ENCODE data around the gene KCNQ1OT1. TPM values are rescaled to one million over a fixed set of nuclear protein-coding genes. Genes with fewer than 3 reads are reported as not detected.

KCNQ1OT1 gene
- total and polyA plus RNA-seq, 2 of the 4 experiments (the other 2 are of a cell fraction) = 0.14 to 2.0 TPM

GRCh38 chr11:2736577-2737225 lies 36.9 kb upstream of the KCNQ1OT1 start:
- peaks cover 10% of the 10 kb centered on the region for H3K4me1 ChIP-seq (ENCODE audit: control insufficient read depth, insufficient read depth, low read length)
- H4K20me1 ChIP-seq (ENCODE audit: insufficient read depth, low read length) = no peaks in the 10 kb centered on the region; the same call in 1 of the 2 replicates
- no peak overlapping the region for H2AK5ac ChIP-seq (ENCODE audit: low read depth, low read length)
- H3K23ac ChIP-seq (ENCODE audit: low read depth, low read length) = no peak overlapping the region
- H3K4ac ChIP-seq (ENCODE audit: low read depth, low read length) = no peak overlapping the region
- peaks cover 2% of the 10 kb centered on the region; the same call in 1 of the 2 replicates for H3K27me3 ChIP-seq (ENCODE audit: control insufficient read depth, insufficient read depth, low read length)
- H2BK15ac ChIP-seq (ENCODE audit: low read depth, low read length) = no peak overlapping the region
- no peaks in the 10 kb centered on the region for H3K79me1 ChIP-seq (ENCODE audit: low read depth in 1 of 2, low read length in 2 of 2)
- H3K9me1 ChIP-seq (ENCODE audit: insufficient read depth, low read length) = no peaks in the 10 kb centered on the region
- H2AK9ac ChIP-seq (replicated peaks; ENCODE audit: low read depth, low read length, poor library complexity) = no peak overlapping the region
- no peak overlapping the region for H3K18ac ChIP-seq (ENCODE audit: low read depth, low read length)
- CTCF ChIA-PET = no interaction called here
- intact Hi-C loops (cut with micrococcal nuclease) (no loop called here), in situ Hi-C loops (cut with MboI; ENCODE audit: low sequenced_read_pairs) (no loop called here), dilution Hi-C loops (cut with HindIII; ENCODE audit: low sequenced_read_pairs, unreplicated experiment) (no loop called here)
- H3K4me3 ChIP-seq (ENCODE audit: insufficient read depth, low read depth, low read length) = no peak overlapping the region
- no peak overlapping the region for H2BK20ac ChIP-seq (ENCODE audit: low read depth, low read length)
- no peak overlapping the region for H3K4me2 ChIP-seq (ENCODE audit: low read depth, low read length)
- DNase-seq (no peak), ATAC-seq (ENCODE audit: low read depth) (no peak)
- no peak overlapping the region for H2BK5ac ChIP-seq (ENCODE audit: low read depth, low read length, poor library complexity, severe bottlenecking)
- H4K5ac ChIP-seq (ENCODE audit: low read depth, low read length) = no peak overlapping the region
- no peak overlapping the region for H2BK120ac ChIP-seq (ENCODE audit: low read depth, low read length)
- no peak overlapping the region for H3K27ac ChIP-seq (ENCODE audit: insufficient read depth, low read length)
- TF ChIP-seq NFE2L2 (IDR thresholded peaks at IDR 0.05; ENCODE audit: low read depth, low read length) (no peak), SMC3 (IDR thresholded peaks at IDR 0.05; ENCODE audit: low read depth, low read length) (no peak), CHD1 (IDR thresholded peaks at IDR 0.05; ENCODE audit: low read depth, low read length) (no peak), ELK1 (IDR thresholded peaks at IDR 0.05; ENCODE audit: borderline replicate concordance, low read depth, low read length) (no peak), CEBPB (IDR thresholded peaks at IDR 0.05; ENCODE audit: low read depth, low read length) (no peak), MAZ (IDR thresholded peaks at IDR 0.05; ENCODE audit: borderline replicate concordance, low read depth, low read length) (no peak), CTCF (conservative IDR thresholded peaks at IDR 0.05; ENCODE audit: low read depth, low read length) (no peak), RCOR1 (IDR thresholded peaks at IDR 0.05; ENCODE audit: insufficient replicate concordance, low read length) (no peak), MAFK (IDR thresholded peaks at IDR 0.05; ENCODE audit: low read depth, low read length) (no peak), RFX5 (IDR thresholded peaks at IDR 0.05; ENCODE audit: low read depth, low read length) (no peak), BHLHE40 (IDR thresholded peaks at IDR 0.05; ENCODE audit: low read depth, low read length) (no peak), FOS (IDR thresholded peaks at IDR 0.05; ENCODE audit: low read depth, low read length) (no peak), RAD21 (IDR thresholded peaks at IDR 0.05; ENCODE audit: low read length) (no peak), USF2 (IDR thresholded peaks at IDR 0.05; ENCODE audit: low read depth, low read length) (no peak), POLR2A (IDR thresholded peaks at IDR 0.05; ENCODE audit: low read depth, low read length) (no peak), MXI1 (IDR thresholded peaks at IDR 0.05; ENCODE audit: borderline replicate concordance, low read depth, low read length) (no peak)
- no peaks in the 10 kb centered on the region for H3K36me3 ChIP-seq (ENCODE audit: control insufficient read depth, insufficient read depth, low read length)
- no peak overlapping the region for H4K91ac ChIP-seq (ENCODE audit: insufficient read depth, low read depth, low read length)
- H3K14ac ChIP-seq (replicated peaks; ENCODE audit: low read depth, low read length) = no peak overlapping the region
- H4K8ac ChIP-seq (ENCODE audit: low read depth in 2 of 2, low read length in 2 of 2) = no peak overlapping the region
- BruUV-seq (replicated peaks) = no TSS peak
- H3K56ac ChIP-seq (ENCODE audit: extremely low read depth, insufficient read depth, low read length) = no peak overlapping the region
- H3K9ac ChIP-seq (ENCODE audit: low read depth, low read length) = no peak overlapping the region
- no peak overlapping the region for H2AFZ ChIP-seq (replicated peaks; ENCODE audit: low read length, poor library complexity)
- WGBS, 2 experiments (ENCODE audit: extremely low coverage in 2 of 2, insufficient read length in 1 of 2) = 85% methylated on average over 12 of the region's 21 CpGs; no CpG with 5 or more reads in 1 of the 2 experiments
- POLR2A ChIA-PET (ENCODE audit: unreplicated experiment) = no interaction called here
- H3K9me3 ChIP-seq (ENCODE audit: control insufficient read depth, insufficient read depth, low read length) = no peaks in the 10 kb centered on the region
